SK-MEL-5 (cell line): ENCODE data around the gene RUFY4. TPM values are rescaled to one million over a fixed set of nuclear protein-coding genes. Genes with fewer than 3 reads are reported as not detected.
"Not testable (repeated sequence)": the region's sequence is repeated elsewhere in the genome, so short reads cannot be mapped to it uniquely, and the experiment has no call there.

Experiments
- DNase-seq: peaks from one replicate; pipeline ENCODE4 v3.0.0-alpha.2; 2016; ENCODE audit warnings: low read depth, low spot score
- in situ Hi-C: cut with HindIII; loops from 2 replicates; pipeline ENCODE4 v1.10.0; 2016; ENCODE audit warnings: low sequenced_read_pairs, high pct_unique_total_duplicates, low pct_unique_long_range_greater_than_20kb
- total RNA-seq: library from RNA; depleted of rRNA; stranded (reverse); fragments of >200 nt; shearing (Covaris generic); gene quantifications from 2 replicates; pipeline ENCODE4 v1.2.3, GENCODE V29; 2014

Gene RUFY4
- total RNA-seq, 1 experiment from 2014 or later, result not detected

DNA sequence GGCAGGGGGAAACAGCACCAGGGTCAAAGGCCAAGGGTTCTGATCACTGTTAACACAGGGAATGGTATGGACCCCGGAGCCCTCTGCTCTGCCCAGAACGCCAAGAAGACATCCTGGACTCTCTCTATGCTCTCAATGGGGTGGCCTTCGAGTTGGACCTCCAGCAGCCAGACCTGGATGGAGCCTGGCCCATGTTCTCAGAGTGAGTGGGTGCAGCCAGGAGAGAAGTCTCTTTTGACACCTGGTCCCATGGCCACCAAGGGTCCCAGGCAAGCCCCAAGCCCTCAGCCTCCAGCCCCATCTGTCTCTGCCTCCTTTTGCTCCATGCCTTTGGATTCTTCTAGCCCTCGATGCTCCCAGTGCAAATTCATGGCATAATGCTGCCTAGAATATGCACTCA lies 4.1 kb downstream of the RUFY4 start:
- DNase-seq, result no peak
- in situ Hi-C loops, result no loop called here

DNA sequence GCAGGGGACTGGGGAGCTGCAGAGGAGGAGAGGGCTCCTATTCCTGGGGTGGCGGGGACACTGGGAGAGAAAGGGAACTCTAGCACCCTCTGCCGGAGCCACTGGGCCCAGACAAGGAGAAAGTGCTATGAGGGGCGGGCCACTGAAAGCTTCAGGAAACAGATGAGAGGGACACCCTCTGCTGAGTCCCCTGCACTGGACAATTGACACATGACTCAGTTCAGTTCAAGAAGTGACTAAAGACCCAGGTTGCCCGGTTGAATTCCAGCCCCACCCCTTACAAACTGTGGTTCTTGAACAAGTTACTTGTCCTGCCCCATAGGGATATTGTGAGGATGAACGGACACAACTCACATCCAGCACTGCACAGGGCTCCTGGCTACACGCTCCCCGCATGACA lies 5.0 kb downstream of the RUFY4 start:
- DNase-seq, result peak; percentile 44
- in situ Hi-C loops, result no loop called here

DNA sequence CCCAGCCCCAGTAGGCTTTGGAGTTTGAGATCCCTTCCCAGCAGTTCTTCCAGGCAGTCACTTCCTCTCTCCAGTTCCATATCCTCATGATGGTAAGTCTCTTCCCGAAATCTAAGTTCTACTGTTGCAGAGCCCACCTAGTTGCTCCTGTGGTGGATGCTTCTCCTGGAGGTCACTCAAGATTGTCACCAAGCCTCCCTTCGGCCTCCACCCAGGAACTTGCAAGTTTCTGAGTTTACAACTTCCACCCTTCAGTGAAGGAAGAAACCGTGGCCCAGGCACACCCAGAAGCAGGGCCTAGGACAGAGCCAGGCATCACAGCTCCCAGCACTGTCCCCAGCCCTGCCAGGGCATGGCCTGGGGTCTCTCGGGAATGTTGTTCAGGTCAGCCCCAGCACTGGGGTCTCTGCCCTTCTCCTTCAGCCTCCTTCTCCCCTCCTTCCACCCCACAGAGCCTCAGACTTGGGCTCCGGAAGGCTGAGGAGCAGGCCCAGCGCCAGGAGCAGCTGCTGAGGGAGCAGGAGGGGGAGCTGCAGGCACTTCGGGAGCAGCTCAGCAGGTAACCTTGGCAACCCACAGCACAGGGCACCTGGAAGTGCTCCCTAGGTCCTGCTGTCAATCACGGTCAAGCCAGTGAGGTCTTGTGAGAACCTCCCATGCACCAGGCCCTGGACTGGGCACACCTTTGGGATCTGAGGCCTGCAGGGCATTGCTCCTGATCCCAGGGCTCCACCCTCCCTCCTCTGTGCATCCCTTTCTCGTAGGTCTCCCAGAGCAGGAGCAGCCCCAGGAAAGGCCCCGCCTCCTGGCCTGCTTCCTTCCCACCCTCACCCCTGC lies 7.1 kb downstream of the RUFY4 start:
- in situ Hi-C loops, result no loop called here
- no peak for DNase-seq

DNA sequence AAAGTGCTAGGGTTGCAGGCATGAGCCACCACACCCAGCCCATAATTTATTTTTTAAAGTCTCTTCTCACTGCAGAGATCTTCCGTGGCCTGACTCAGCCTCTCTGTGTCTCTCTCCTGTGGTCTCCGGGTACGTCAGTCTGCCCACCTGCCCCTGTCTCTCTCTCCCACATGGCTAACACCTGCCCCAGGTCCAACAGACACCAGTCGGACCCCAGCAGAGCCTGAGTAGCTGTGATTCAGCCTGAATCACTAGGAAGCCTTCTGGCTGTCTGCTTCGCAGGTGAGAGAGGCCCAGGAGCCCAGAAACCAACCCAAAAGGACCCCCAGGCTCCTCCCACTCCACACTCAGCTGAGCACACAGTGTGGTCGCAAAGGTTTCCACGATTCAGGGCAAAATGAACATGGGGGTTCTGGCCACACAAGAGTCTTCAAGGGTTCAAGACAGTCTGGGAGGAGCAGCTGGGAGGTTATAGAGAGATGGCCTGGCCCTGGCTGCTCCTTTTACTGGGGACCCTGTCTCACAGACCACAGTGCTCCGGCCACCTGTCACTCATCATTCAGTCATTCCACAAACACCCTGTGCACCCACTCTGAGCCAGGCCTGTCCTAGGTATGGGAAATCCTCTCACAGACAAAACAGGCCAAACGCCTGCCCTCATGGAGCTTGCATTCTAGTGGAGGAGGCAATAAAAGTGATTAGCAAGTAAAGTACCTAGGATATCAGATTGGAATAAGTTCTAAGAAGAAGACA lies 8.6 kb downstream of the RUFY4 start:
- no peak for DNase-seq
- in situ Hi-C loops, result no loop called here

DNA sequence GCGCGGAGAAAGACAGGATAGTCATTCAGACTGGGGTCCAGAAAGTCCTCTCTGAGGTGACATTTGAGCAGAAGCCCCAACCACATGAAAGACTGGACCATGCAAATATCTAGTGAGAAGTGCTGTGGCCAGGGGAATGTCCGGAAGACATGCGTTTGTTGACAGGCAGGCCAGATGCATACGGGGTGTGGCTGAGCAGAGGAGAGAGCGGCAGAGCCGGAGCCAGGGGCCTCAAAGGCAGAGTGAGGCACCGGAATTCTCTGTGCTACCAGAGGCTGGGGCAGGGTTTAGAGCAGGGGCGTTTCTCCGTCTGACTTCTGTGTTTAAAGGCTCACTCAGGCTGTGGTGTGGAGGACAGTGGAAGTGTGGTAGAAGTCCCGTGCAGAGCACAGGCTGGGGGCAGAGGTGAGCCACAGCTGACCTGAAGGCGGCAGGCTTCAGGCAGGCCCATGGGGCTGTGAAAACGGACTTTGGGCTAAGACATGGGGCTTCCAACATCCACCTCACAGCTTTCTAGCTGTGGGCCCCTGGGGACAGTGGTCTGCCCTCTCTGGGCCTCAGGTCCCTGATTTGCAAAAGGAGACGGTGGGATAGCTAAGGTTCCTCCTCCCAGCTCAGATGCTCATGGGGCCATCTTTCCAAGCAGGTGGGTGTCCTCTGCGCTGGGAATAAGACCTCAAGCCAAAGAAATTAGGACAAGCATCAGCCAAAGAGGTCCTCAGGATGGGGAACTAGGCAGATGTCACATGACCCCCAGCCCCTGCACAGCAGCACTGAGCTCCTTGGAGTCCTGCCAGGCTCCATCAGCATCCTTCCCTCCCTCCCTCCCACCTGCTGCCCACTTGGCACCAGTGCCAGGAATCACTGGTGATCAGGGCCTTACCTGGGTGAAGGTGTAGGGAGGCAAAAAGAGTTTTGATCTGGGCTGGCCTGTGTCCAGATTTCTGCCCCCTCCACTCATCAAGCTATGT lies 11.2 kb downstream of the RUFY4 start:
- in situ Hi-C loops, result no loop called here
- DNase-seq, result no peak

DNA sequence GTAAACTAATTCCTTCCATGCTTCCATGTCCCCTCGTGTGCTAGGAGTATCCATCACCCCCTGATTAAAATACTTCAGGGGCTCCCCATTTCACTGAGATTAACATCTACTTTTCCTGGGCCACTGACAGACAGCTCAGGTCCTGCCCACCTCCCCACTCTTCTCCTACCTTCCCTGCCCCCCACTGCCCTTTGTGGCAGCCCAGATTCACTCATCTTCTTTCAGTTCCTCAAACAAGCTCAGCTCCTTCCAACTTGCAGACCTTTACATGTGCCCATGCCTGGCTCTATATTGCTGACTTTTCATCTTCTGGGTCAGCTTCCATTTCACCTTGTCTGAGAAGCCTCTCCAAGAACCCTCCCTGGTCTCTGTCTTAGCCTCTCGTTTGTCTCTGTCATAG lies 12.0 kb downstream of the RUFY4 start:
- no peak for DNase-seq
- in situ Hi-C loops, result no loop called here

DNA sequence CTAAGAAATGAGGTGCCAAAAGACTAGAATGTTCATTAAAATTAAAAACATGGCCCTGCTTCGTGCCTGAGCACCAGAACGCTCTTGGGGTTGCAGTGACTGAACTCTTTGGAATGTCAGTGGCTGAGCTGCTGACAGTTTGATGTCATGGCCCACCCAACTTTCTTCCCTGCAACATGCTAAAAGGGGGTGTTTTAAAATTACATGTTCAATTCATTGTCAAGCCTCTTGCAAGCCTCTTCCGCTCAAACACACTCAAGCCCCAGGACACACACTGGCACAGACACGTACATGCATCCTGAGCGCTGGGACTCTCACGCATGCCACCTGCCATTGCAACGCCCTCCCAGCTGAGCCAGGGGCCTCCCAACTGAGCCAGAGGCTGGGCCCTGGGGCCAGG lies 12.6 kb downstream of the RUFY4 start:
- DNase-seq, result no peak
- in situ Hi-C loops, result no loop called here

DNA sequence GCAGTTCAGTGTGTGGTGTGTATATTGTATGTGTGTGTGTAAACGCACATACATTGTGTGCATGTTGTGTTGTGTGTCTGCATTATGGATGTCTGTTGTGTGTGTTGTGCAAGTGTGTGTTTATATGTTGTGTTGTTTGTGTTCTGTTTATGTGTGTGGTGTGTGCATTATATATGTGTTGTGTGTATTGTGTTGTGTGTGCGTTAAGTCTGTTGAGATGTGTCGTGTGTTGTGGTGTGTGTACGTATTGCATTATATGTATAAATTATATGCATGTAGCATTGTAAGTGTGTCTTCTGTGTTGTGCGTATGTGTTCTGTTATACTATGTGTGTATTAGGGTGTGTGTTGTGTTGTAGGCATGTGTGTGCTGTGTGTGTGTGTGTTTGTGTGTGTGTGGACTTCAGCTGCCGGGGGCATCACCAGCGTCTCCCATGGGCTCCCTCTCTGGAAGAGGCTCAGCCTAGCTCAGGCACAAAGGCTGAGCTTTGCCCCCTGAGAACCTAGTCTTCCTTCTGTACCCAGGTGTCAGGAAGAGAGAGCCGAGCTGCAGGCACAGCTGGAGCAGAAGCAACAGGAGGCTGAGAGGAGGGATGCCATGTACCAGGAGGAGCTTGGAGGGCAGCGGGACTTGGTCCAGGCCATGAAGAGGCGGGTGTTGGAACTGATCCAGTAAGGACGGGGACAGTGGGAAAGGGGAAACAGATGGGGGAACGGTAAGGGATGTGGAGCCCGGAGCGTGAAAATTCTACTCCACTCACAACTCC lies 13.7 kb downstream of the RUFY4 start:
- in situ Hi-C loops, result no loop called here
- no peak for DNase-seq

DNA sequence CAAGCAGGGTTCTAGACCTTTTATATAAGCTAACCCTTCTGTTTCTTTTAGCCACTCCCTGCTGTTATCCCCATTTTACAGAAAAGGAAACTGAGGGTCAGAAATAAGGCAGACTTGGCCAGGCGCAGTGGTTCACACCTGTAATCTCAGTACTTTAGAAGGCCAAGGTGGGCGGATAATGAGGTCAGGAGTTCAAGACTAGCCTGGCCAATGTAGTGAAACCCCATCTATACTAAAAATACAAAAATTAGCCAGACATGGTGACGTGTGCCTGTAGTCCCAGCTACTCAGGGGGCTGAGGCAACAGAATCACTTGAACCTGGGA lies 14.3 kb downstream of the RUFY4 start:
- DNase-seq, result no peak
- in situ Hi-C loops, result no loop called here

DNA sequence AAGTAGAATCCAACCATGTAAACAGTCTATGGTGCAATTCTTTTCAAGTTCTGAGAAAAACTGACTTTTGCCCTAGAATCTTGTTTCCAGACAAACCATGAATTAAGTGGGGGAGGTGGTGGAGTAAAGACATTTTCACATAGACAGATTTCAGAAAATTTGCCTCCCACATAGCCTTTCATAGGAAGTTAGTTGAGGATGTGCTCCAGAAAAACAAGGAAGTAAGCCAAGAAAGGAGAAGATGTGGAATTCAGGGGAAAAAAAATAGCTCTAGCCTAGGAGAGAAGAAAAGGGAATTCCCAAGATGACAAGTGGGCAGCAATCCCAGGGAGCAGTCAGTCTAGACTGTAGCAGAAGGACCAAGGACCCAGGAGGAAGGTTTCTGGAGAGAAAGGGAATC lies 17.4 kb downstream of the RUFY4 start:
- in situ Hi-C loops, result no loop called here
- no peak for DNase-seq

DNA sequence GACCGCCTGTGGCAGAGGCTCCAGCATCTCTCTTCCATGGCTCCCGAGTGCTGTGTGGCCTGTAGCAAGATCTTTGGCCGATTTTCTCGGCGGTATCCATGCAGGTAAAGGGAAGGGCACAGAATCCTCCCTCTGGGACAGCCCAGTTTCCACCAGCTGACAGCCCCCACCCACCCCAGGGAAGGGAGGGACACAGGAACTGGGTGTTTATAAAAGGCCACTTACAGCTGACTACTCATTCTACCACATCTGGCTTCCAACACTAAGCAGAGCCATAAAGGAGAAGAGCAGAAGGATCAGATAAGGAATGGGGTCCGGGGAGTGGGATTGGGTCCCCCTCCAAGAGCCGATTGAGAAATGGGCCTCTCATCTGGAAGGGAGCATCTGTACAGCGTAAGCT lies 20.2 kb downstream of the RUFY4 start:
- no peak for DNase-seq
- in situ Hi-C loops, result no loop called here

DNA sequence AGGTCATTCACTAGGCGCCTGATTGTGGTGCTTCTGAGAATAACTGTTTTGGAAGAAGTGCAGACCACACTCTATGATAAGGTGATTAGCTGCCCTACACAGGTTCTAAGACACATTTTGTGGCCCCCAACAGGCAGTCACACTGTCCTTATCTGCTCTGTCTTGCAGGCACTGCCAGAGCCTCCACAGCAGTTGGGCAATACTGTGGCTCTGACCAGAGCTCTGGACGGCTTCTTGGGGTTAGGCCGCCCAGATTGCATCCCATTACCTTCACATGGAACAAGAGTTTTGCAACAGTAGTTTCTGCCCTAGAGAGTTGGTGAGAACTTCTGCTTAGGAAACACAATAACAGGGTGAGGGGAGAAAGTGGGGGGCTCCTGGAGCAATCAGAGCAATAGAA lies 22.7 kb downstream of the RUFY4 start:
- in situ Hi-C loops, result no loop called here
- no peak for DNase-seq

DNA sequence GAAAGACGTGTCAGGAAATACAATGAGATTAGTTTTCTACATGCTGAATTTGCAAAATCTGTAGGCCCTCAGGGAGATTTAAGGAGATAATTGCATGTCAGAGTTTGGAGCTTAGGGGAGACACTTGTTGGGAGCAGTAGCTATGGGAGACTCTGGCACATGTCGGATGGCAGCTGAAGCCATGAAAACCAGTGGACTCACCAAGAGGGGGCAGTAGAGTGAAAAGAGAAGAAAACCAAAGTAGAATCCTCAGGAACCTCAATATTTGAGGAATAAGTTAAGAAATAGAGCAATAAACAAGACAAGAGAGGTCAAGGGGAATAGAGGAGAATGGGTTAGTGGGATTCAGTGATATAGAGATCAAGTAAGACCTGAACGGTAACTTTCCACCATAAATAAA lies 24.8 kb downstream of the RUFY4 start:
- in situ Hi-C loops, result no loop called here
- no peak for DNase-seq

DNA sequence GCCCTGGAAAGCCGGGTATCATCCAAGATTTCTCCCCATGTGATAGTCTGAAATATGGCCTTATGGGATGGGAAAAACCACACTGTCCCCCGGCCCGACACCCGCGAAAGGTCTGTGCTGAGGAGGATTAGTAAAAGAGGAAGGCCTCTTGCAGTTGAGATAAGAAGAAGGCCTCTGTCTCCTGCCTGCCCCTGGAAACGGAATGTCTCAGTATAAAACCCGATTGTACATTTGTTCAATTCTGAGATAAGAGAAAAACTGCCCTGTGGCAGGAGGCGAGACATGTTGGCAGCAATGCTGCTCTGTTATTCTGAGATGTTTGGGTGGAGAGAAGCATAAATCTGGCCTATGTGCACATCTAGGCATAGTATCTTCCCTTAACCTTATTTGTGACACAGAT lies 26.8 kb downstream of the RUFY4 start:
- in situ Hi-C loops, result no loop called here
- no peak for DNase-seq

DNA sequence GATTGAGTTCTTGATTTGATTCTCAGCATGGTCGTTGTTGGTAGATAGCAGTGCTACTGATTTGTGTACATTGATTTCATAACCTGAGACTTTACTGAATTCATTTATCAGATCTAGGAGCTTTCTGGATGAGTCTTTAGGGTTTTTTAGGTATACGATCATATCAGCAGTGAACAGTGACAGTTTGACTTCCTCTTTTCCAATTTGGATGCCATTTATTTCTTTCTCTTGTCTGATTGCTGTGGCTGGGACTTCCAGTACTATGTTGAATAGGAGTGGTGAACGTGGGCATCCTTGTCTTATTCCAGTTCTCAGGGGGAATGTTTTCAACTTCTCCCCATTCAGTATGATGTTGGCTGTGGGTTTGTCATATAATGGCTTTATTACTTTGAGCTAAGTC lies 28.9 kb downstream of the RUFY4 start:
- in situ Hi-C loops, result no loop called here
- no peak for DNase-seq

DNA sequence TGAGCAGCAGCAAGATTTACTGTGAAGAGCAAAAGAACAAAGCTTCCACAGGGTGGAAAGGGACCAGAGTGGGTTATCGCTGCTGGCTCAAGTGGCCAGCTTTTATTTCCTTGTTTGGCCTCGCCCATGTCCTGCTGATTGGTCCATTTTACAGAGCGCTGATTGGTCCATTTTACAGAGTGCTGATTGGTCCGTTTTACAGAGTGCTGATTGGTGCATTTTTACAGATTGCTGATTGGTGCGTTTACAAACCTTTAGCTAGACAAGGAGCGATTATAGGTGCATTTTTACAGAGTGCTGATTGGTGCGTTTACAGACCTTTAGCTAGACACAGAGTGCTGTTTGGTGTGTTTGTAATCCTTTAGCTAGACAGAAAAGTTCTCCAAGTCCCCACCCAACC lies 39.8 kb downstream of the RUFY4 start:
- DNase-seq, in situ Hi-C loops: not testable (repeated sequence)

DNA sequence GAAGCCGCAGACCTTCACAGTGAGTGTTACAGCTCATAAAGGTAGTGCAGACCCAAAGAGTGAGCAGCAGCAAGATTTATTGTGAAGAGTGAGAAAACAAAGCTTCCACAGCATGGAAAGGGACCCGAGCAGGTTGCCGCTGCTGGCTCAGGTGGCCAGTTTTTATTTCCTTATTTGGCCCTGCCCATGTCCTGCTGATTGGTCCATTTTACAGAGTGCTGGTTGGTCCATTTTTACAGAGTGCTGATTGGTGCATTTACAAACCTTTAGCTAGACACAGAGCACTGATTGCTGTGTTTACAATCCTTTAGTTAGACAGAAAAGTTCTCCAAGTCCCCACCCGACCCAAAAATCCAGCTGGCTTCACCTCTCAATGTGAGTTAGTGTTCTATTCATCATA lies 52.7 kb downstream of the RUFY4 start:
- DNase-seq, in situ Hi-C loops: not testable (repeated sequence)
